ENCODE measurements around the gene SPRR4.

GRCh38 chr1:152924191-152924590 is 46.3 kb upstream of the SPRR4 start:
- no peak for TF ChIP-seq CTCF (IDR thresholded peaks at IDR 0.05; ENCODE audit: insufficient read depth, low read length)
- TF ChIP-seq, protein P1, sequence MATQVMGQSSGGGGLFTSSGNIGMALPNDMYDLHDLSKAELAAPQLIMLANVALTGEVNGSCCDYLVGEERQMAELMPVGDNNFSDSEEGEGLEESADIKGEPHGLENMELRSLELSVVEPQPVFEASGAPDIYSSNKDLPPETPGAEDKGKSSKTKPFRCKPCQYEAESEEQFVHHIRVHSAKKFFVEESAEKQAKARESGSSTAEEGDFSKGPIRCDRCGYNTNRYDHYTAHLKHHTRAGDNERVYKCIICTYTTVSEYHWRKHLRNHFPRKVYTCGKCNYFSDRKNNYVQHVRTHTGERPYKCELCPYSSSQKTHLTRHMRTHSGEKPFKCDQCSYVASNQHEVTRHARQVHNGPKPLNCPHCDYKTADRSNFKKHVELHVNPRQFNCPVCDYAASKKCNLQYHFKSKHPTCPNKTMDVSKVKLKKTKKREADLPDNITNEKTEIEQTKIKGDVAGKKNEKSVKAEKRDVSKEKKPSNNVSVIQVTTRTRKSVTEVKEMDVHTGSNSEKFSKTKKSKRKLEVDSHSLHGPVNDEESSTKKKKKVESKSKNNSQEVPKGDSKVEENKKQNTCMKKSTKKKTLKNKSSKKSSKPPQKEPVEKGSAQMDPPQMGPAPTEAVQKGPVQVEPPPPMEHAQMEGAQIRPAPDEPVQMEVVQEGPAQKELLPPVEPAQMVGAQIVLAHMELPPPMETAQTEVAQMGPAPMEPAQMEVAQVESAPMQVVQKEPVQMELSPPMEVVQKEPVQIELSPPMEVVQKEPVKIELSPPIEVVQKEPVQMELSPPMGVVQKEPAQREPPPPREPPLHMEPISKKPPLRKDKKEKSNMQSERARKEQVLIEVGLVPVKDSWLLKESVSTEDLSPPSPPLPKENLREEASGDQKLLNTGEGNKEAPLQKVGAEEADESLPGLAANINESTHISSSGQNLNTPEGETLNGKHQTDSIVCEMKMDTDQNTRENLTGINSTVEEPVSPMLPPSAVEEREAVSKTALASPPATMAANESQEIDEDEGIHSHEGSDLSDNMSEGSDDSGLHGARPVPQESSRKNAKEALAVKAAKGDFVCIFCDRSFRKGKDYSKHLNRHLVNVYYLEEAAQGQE (IDR thresholded peaks at IDR 0.05; ENCODE audit: insufficient replicate concordance, low read depth), result no peak
- no peak for TF ChIP-seq SPI1 (IDR thresholded peaks at IDR 0.05; ENCODE audit: borderline replicate concordance, low read depth)
- TF ChIP-seq POLR2AphosphoS5 (IDR thresholded peaks at IDR 0.05; ENCODE audit: low read depth), result no peak
- TF ChIP-seq GABPA (IDR thresholded peaks at IDR 0.05; ENCODE audit: low read depth), result no peak

Data from HL-60 (cell line).